Activated effector memory CD4-positive, alpha-beta T cell treated with anti-CD3 and anti-CD28 coated beads, Interleukin-2, amount 50 U/mL, for 16 hours (primary cell): Measurements from ENCODE around the gene FNBP1.

Experiments used
- DNase-seq: peaks from one replicate; pipeline ENCODE4 v3.0.0-alpha.2; 2020

FNBP1 gene

GRCh38 chr9:129869585-129870501, 173.1 kb downstream of the FNBP1 start:
- no peak for DNase-seq

- peak; percentile 96 for DNase-seq
Observed at GRCh38 chr9:129868872-129869486, 174.0 kb downstream of the FNBP1 start.

- DNase-seq = no peak
Observed at GRCh38 chr9:129868023-129868871, 174.7 kb downstream of the FNBP1 start.

- DNase-seq = no peak
Observed at GRCh38 chr9:129867136-129868022, 175.6 kb downstream of the FNBP1 start.

GRCh38 chr9:129866394-129867135, 176.4 kb downstream of the FNBP1 start:
- DNase-seq = peak; percentile 80

- DNase-seq = no peak
Observed at GRCh38 chr9:129865668-129866320, 177.2 kb downstream of the FNBP1 start.

GRCh38 chr9:129864991-129865647, 177.9 kb downstream of the FNBP1 start:
- DNase-seq = no peak

GRCh38 chr9:129863059-129863690, 179.8 kb downstream of the FNBP1 start:
- peak; percentile 87 for DNase-seq

- DNase-seq = no peak
Observed at GRCh38 chr9:129861447-129861827, 181.6 kb downstream of the FNBP1 start.

GRCh38 chr9:129860653-129861446, 182.1 kb downstream of the FNBP1 start:
- no peak for DNase-seq

- DNase-seq = no peak
Observed at GRCh38 chr9:129858167-129858962, 184.6 kb downstream of the FNBP1 start.

- no peak for DNase-seq
Observed at GRCh38 chr9:129857207-129857606, 185.8 kb downstream of the FNBP1 start.

- DNase-seq = no peak
Observed at GRCh38 chr9:129854588-129855110, 188.3 kb downstream of the FNBP1 start.

GRCh38 chr9:129853614-129854013, 189.4 kb downstream of the FNBP1 start:
- no peak for DNase-seq

GRCh38 chr9:129852579-129852978, 190.4 kb downstream of the FNBP1 start:
- DNase-seq = no peak

GRCh38 chr9:129851821-129852220, 191.2 kb downstream of the FNBP1 start:
- DNase-seq = no peak

GRCh38 chr9:129850821-129851550, 192.0 kb downstream of the FNBP1 start:
- DNase-seq = no peak
